ENCODE results near the gene RXRB.

Gene RXRB

DNA sequence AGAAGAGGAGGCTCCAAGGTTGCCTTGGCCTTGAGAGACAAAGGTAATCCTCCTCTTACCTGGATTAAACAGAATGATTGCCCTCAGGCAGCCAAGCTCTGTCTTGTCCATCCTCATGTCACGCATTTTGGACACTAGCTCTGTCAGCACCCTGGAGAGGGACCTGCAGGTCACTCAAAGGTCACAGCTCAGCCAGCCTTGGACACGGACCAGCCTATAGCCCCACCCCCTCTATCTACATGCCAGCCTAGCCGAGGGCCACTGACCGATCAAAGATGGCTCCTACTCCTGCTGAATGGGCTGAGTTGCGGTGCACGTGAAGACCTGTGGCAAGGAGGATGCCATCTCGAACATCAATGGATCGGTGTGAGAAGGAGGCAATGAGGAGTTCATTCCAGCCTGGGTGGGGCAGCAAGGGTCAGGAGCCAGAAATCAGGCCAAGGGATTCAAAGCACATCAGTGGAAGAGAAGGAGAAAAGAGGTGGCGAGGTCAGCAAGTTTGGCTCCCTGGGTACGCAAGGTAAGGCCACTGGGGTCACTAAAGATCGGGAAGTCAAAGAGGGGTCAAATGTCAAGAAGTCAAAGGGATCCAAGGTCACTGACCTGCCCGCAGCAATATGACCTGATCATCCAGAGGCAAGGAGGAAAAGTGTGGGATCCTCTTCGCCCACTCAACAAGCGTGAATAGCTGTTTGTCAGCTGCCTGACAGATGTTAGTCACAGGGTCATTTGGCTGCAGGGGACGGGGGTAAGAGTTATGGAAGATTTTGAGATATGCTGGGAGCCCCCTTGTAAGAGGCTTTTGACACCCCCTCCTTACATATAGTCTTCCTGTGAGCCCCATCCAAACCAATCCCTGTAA is 4.9 kb downstream of the RXRB start:
- no peak for DNase-seq (ENCODE audit: low read depth)
- TF ChIP-seq, protein P1, sequence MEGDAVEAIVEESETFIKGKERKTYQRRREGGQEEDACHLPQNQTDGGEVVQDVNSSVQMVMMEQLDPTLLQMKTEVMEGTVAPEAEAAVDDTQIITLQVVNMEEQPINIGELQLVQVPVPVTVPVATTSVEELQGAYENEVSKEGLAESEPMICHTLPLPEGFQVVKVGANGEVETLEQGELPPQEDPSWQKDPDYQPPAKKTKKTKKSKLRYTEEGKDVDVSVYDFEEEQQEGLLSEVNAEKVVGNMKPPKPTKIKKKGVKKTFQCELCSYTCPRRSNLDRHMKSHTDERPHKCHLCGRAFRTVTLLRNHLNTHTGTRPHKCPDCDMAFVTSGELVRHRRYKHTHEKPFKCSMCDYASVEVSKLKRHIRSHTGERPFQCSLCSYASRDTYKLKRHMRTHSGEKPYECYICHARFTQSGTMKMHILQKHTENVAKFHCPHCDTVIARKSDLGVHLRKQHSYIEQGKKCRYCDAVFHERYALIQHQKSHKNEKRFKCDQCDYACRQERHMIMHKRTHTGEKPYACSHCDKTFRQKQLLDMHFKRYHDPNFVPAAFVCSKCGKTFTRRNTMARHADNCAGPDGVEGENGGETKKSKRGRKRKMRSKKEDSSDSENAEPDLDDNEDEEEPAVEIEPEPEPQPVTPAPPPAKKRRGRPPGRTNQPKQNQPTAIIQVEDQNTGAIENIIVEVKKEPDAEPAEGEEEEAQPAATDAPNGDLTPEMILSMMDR (conservative IDR thresholded peaks at IDR 0.05; ENCODE audit: low read depth, low read length), result no peak
- H3K4me3 ChIP-seq (ENCODE audit: low read length), result no peak overlapping the region

DNA sequence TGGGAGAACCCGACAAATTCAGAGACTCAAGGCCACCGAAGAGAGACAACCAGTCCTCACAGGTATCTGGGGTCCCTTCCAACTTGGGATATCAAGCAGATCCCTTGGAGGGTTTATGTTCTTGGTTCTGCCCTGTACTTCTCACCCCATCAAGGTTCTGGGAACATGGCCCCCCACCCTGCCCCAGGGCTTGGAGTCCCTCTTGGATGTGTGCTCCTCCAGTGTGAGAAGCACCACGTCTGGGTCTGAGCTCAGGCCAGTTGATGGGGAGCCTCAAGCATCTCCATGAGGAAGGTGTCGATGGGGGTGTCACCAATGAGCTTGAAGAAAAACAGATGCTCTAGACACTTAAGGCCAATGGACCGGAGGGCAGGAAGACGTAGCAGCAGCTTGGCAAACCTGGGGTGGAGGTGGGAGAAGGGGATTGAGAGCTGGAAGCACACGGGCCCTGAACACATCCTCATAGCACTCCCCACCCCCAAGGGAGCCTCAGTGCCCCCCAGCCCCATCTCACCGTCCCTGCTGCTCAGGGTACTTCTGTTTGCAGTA is 6.0 kb downstream of the RXRB start:
- TF ChIP-seq, protein P1 (conservative IDR thresholded peaks at IDR 0.05; ENCODE audit: low read depth, low read length), result no peak
- H3K4me3 ChIP-seq (ENCODE audit: low read length), result no peak overlapping the region
- DNase-seq (ENCODE audit: low read depth), result no peak

DNA sequence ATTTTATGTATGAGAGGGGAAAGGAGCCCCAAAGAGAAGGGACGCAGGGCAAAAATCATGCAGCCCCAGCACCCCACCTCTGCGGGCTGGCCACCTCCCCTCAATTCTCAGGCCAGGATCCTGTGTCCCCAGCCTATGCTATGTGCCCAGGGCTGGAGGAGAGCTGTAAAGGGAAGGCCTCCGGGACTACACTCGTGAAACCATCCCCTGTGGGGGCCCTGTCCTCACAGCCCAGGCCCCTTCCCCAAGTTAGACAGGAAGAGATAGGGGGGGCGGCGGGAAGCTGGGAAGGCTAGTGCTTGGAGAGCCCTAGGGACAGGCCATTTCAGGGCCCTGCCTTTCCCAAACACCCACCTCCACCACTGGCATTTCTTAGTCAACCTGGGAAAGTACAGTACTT is 6.8 kb downstream of the RXRB start:
- DNase-seq (ENCODE audit: low read depth), result no peak
- H3K4me3 ChIP-seq (ENCODE audit: low read length), result no peak overlapping the region
- TF ChIP-seq, protein P1 (conservative IDR thresholded peaks at IDR 0.05; ENCODE audit: low read depth, low read length), result no peak

DNA sequence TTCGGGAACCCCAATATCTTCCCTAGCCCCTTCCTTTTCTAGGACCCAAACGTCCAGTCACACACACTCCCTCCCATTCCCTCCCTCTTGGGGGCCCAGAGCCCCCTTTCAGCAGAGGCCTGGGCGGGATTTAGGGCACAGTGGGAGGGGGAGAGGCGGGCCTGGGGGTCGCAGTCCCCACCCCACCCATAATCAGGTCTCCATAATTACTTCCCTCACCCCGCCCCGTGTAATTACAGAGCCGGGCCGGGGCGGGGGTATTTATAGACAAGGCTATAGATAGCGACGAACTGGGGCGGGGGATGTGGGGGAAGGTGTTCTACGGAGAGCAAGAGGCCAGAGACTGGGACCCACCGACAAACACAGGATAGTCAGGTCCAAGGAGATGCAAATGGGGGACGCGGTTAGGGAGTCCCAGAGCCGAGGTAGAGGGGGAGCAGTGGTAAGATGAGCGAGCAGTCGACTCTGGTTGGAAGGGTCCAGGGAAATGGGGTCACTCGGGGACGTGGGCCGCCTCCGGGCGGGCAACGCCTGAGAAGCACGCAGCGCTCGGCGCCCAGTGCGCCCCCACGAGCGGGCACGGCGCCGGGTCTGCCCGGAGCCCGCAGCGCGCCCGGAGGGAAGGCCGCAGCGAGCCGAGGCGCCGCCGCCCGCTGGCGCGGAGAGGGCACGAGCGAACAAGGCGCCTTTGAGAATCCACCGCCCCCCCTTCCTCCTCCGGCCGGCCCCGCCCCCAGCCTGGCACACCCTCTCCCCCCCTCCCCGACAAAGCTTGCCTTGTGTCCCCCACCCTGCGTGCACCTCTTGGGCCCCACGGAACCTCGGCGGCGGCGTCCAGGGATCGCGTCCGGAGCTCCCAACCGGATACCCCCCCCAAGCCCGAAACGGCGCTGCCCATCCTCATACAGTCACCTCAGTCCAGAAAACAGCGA is 7.5 kb downstream of the RXRB start:
- no peak for DNase-seq (ENCODE audit: low read depth)
- H3K4me3 ChIP-seq (ENCODE audit: low read length), result peak overlapping the region; percentile 47
- TF ChIP-seq, protein P1 (conservative IDR thresholded peaks at IDR 0.05; ENCODE audit: low read depth, low read length), result no peak

DNA sequence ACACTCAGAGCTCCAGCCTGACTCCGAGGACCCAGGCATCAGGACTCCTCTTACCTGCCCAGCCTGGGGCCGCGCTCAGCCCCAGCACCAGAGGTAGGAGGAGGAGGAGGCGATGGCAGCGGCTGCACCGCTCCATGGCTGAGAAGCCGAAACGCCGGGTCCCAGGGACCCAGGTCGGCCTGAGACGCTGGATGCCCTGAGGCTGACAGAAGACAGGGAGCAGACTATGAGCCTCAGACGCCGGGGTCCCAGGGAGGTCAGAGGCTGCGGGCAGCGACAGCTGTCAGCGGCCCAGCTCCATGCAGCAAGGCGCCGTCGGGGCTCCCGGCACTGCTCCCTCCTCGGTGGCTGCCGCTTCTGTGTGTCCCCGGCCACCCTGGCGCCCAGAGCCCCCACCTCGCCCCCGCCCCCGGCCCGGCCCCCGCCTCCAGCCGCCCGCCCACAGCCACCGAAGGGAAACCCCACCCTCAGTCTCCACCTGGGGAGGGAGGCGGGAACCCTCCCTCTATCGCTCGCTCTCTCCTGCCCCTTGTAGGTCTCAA is 8.3 kb downstream of the RXRB start, which contains the start of gene COL11A2:
Gene COL11A2 (minus strand): TSS at position 363 of the 542 bp plus-strand sequence. CDS start 227 bp downstream, at position 136.
- TF ChIP-seq, protein P1 (conservative IDR thresholded peaks at IDR 0.05; ENCODE audit: low read depth, low read length), result no peak
- DNase-seq (ENCODE audit: low read depth), result no peak
- H3K4me3 ChIP-seq (ENCODE audit: low read length), result peak within 1 kb of the TSS; percentile 47

- TF ChIP-seq, protein P1 (conservative IDR thresholded peaks at IDR 0.05; ENCODE audit: low read depth, low read length), result no peak
- H3K4me3 ChIP-seq (ENCODE audit: low read length), result no peak overlapping the region
These were observed 8.9 kb downstream of the RXRB start for GRCh38 chr6:33191383-33192104.

More at GRCh38 chr6:33191383-33192104, 8.9 kb downstream of the RXRB start:
- no peak for DNase-seq (ENCODE audit: low read depth)

Data from retinal pigment epithelial cell (primary cell).